Umbilical cord (tissue), 2 donors: Measurements from ENCODE around the gene LPP. TPM values are rescaled to one million over a fixed set of nuclear protein-coding genes. Genes with fewer than 3 reads are reported as not detected.

Experiments used
- DNase-seq: peaks from one replicate; pipeline ENCODE4 v3.0.0-alpha.2; 2015; ENCODE audit warnings: low spot score
- total RNA-seq: library from RNA; depleted of rRNA; stranded (reverse); fragments of >200 nt; gene quantifications from one replicate; pipeline ENCODE4 v1.2.3, GENCODE V29; 2014; ENCODE audit warnings: low replicate concordance; ENCODE audit not compliant: insufficient read depth

LPP gene
- total RNA-seq, 1 donor from 2014 or later = 717 TPM

DNA sequence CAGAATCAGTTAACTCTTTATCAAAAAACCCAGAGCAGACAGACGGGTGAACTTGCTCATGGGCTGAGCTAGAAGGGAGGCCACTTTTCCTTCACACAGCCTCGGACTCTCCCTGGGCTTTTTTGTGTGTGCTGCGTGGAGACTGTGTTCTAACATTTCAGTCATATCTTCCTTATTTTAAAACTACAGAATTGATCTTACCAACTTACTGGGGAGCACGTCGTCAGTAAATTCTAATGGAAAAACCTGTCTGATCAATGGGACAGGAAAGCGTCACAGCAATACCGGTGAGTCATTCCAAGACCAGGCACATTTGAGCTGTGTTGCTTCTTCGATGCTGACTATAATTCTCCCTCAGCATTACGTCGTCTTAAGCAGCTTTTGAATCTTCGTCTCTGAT lies 145.1 kb downstream of the LPP start:
- peak; percentile 34 for DNase-seq

- no peak for DNase-seq
Observed at GRCh38 chr3:188299708-188300107, 145.8 kb downstream of the LPP start.

GRCh38 chr3:188301147-188301546 lies 147.2 kb downstream of the LPP start:
- no peak for DNase-seq

DNA sequence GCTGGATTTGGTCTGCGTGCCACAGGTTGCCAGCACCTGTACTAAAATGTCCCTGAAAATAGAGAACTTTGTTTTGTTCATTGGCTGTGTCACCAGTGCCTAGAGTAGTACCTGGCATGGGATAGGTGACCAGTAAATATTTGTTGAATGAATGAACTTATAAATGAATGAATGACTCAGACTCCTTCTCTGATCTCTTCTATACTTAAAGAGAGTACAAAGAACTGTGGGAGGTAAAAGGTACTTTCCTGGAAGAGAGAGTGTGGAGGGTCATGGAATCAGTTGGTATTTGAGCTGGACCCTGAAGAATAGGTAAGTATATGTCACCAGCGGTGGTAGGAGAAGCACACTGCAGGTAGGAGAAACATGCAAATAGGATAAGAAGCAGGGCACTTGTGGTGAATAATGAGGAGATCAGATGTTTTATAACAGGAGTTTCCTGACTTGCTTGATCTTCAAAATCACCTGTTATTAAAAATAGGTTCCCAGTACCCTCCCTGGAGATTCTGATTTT lies 149.4 kb downstream of the LPP start:
- no peak for DNase-seq

DNA sequence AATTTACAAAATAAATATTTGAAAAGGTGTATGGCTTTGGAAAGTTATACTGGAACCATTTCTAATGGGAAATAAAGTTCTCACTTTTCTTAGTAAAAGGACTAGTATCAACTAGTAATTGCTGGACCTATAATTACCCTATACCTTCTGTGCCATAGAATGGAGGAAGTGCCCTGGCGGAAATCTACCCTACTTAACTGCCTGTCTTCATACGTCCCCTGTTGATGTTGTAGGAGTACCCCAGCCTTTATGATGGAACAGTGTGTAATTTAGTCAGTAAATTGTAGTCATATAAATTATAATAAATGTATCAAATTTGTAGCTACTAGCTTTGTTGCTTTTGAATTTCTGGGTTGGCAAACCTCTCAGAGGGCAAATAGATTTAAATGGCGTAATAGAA lies 149.9 kb downstream of the LPP start:
- no peak for DNase-seq

DNA sequence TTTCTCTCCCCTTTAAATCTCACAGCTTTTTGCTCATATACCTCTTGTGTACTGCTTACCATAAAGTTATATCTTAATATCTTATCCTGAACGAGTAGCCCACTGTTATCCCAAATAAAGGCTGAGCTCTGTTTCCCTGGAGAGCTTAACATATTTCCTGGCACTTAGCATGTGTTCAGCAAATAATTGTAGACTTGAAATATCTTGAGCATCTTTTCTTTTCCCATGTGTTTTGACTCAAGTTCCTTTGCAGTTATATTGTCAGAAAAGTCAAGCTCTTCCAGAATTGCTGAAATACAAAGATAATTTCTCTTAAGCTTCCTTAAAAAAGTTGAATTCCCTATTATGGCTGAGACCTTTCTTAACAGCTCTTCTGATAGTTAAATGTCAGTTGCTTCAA lies 150.5 kb downstream of the LPP start:
- no peak for DNase-seq

DNA sequence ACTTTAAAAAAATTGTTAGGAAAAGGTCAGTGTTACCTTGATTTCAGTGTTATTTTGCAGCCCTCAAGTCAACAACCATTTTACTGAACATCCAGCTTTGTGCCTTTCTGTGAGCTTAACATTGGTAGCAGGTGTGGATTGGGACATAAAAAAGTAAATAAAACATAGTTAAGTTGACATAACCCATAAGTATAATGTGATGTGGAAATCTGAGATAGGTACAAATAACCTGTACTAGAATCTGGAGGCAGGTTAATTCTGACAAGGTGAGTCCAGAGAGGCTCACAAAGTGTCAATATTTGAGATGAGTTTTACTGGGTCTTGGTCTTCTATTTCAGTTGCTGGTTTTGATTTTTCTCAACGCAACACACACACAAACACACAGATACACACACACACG lies 151.3 kb downstream of the LPP start:
- no peak for DNase-seq

GRCh38 chr3:188306435-188307005 lies 152.6 kb downstream of the LPP start:
- DNase-seq = no peak

DNA sequence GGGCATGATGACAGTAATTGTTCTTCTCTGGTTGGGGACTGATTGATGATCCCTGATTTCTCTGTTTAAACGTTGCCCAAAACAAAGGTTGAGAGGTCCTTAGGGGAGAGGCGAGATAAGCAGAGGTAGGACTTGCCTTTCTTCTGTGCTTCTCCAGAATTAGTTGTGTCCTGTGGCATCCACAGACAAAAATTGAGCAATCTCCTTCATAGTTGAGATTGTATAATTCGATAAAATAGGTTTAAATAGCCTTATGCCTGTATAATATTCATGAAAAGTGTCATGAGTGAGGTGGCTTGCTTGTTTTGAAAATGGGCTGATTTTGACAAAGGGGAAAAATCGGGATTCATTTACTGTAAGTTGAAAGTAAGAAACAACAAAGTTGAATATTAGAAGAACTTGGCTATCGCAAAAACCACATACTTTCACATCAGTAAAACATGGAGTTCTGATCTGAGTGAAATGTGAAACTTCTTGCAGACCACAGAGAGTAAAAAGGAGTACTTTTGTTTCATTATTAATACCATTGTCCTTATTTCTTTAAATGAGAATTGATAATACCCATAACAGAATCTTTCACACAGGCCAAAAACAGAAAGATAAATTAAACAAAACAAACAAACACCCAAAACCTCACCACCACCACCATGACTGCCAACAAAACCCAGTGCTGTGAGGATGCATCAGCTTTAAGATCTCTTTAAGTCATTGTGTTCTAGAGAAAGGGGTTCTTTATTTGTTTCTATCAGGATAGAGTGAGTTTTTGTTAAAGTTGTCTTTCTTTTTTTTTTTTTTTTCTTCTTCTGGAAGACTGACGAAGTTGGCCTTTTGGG lies 155.7 kb downstream of the LPP start:
- no peak for DNase-seq

GRCh38 chr3:188310270-188310710 lies 156.3 kb downstream of the LPP start:
- no peak for DNase-seq

- no peak for DNase-seq
Observed at GRCh38 chr3:188315553-188315952, 161.6 kb downstream of the LPP start.

- DNase-seq = no peak
Observed at GRCh38 chr3:188316021-188316722, 162.2 kb downstream of the LPP start.

DNA sequence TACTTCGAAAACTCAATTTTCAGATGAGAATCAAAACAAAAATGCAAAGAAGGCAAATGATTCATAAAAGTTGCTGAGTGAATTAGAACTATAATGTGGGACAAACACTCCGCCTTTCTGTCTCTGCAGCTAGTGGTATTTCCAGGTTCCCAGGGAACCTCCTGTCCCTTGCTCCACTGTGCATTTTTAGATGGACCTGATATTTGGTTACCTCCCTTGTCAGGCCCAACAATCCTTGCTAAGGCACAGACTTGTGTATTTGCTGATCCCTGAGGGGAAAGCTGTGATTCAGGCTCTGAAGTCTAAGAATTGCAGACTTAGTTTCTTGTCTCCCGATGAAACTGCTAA lies 162.7 kb downstream of the LPP start:
- DNase-seq = no peak

DNA sequence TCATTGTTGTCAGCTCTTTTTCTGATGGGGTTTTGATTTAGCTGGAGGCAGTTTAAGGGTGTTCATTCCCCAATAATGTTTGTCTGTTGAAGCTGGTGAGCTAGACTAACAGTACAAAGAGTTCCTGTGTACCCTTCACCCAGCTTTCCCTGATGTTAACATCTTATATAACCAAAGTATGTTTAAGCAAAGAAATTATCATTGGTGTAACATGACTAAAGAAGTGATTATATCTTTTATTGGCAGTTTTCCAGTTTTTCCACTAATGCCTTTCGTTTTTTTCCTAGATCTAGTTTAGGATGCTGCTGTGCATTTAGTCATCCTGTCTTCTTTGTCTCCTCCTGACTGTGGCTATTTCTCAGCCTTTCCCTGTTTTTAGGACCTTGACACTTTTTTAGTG lies 165.6 kb downstream of the LPP start:
- no peak for DNase-seq

- DNase-seq = no peak
Observed at GRCh38 chr3:188320757-188321156, 166.8 kb downstream of the LPP start.

DNA sequence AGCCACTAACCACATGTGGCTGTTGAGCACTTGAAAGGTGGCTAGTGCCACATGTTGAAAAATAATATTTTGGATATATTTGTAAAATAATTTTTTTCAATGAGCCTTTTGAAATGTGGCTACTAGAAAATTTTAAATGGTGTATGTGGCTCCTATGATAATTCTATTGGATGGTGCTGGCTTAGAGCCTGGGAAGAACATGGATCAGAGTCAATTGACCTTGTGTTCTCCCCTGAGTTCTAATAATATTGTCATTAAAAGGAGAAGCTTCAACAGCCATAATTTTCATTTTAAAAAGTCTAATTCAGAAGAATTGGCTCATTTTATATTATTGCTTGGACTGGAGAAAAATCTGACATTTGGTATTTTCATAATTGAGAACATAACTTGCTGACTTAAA lies 167.3 kb downstream of the LPP start:
- no peak for DNase-seq

- DNase-seq = no peak
Observed at GRCh38 chr3:188322135-188322887, 168.4 kb downstream of the LPP start.

DNA sequence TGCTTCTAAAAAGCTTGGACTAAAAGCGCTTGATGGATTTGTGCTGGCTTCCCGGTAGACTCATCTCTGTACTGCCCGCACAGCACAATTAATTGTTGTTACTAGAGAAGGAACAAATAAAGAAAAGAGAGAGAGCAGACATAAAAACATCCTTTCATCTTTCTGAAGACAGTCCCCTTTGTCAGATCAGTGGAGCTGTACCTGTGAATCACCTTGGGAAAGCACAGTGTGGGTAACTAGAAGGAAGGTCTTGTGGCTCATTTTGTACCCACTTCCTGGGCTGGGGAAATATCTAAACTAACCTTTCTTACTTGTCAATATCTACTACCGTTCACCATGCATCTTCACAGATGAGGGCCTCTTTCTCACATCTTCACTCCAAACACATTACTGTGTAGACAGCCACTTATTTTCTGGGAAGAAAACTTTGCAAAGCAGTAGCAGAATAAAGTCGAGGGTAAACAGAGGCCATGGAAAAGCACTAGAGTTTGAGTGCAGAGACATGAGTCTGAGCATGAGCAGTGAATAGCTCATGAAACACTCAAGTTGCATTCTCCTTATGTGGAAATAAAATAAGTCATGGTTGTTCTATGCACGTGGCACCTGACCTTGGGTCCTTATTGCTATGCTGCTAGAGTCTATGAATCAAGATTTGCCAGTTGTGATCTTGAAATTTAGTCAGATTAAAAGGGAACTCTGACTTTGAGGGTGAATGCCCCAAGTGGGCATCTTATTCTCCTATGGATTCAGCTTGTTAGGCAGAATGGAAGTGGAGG lies 169.3 kb downstream of the LPP start:
- no peak for DNase-seq

- no peak for DNase-seq
Observed at GRCh38 chr3:188326111-188326510, 172.2 kb downstream of the LPP start.

DNA sequence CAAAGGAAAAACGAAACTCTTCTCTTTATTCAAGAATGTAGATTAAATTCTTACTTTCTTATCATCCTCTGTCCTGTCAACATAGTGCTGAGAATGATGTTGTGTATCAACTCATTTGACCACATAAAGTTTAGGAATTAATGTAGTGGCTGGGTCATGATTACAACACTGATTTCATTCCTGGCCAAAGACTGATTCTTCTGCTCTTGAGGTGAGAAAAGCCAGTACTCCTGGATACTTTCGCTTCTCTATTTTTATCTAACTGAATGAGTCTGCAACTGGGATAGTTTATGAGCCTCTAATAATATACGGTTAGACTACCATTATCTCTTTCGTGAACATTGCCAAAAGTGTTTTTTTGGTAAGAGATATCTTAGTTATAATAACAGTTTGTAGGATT lies 173.0 kb downstream of the LPP start:
- DNase-seq = peak; percentile 32

DNA sequence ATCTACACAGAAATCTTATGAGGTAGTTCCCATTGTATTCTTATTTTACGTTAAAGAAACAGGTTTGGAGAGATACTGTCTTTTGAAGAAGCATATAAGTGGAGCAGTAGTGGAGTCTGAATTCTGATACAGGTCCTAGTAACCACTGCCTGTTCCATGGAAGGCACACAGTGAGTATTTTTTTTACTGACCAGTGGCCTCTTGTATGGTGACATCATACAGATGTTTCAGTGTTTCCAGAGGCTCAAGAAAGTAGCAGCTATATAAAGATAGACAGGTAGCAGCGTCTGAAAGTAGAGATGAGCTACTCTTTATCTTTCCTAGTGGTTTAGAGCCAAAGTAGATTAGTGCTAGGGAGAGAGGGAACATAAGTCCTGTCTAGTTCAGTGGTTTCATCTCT lies 173.5 kb downstream of the LPP start:
- DNase-seq = no peak
